Activated CD4-positive, alpha-beta T cell treated with anti-CD3 and anti-CD28 coated beads, Interleukin-10, Interleukin-2, amounts not matched to agents 100 ng/mL and 50 ng/mL, durations not matched to agents 16 hours and 8 hours (primary cell): ENCODE results near the gene NXN.
"Not testable (repeated sequence)": the region's sequence is repeated elsewhere in the genome, so short reads cannot be mapped to it uniquely, and the experiment has no call there.

Experiments used
- DNase-seq: peaks from one replicate; pipeline ENCODE4 v3.0.0-alpha.2; 2020

Gene NXN

GRCh38 chr17:915538-916201 lies 63.9 kb downstream of the NXN start:
- no peak for DNase-seq

GRCh38 chr17:914561-914960 lies 65.0 kb downstream of the NXN start:
- no peak for DNase-seq

DNA sequence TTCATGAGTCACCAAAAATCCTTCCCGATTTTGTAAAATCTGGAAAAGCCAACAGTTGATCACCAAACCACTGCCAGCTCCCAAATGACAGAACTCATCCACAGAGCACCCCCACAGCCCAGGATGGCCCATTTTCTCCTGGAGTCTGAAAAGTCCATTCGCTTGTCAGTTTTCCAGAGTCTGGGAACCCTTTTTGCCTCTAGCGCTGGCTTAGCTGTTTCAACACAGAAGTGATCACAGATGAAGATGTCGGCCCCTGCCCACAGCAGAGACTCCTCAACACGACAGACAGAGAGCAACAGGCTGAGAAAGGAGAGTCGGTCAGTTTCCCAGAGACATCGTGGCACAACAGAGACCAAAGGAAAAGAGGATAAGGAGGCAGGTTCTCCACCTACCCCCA lies 66.4 kb downstream of the NXN start:
- no peak for DNase-seq

- no peak for DNase-seq
These were observed 69.8 kb downstream of the NXN start for GRCh38 chr17:909642-910323.

GRCh38 chr17:907725-908124 lies 71.9 kb downstream of the NXN start:
- no peak for DNase-seq

GRCh38 chr17:905708-906107 lies 73.9 kb downstream of the NXN start:
- not testable (repeated sequence) for DNase-seq

DNA sequence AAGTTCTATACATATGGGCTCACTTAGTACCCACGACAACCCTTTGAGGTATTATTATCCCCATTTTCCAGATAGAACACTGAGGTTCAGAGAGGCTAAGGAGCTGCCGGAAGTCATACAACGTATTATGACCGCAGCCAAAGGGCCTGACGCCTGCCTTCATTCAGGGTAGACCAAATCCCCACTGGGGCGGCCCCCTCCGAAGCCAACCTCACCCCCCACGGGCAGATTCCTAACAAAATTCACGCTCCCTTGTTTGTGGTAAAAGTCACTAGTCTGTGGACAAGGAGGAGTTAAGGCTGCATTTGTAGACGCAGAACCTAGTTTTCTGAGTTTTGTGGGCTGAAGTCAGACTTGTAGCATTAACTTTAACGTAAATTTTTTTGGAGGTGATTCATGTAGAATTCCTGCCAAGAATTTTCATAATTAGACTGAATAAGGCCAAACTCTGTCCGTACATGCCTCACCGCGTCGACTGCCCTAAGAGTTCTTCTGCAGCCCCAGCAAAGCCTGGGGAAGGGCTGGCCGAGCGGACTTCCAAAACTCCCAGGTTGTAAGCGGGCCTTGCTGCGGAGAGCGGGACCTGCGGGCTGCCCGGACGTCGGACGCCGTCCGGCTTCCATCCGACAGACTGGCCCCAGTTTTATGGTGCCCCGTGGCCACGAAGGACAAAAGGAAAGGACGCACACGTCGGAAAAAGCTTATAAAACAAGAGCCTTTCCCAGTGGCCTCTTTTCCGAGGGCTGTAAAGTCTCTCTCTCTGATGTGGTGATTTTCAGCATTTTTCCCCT lies 75.7 kb downstream of the NXN start:
- DNase-seq = no peak

- DNase-seq = no peak
These were observed 77.1 kb downstream of the NXN start for GRCh38 chr17:902463-902862.

GRCh38 chr17:901964-902363 lies 77.6 kb downstream of the NXN start:
- DNase-seq = no peak

DNA sequence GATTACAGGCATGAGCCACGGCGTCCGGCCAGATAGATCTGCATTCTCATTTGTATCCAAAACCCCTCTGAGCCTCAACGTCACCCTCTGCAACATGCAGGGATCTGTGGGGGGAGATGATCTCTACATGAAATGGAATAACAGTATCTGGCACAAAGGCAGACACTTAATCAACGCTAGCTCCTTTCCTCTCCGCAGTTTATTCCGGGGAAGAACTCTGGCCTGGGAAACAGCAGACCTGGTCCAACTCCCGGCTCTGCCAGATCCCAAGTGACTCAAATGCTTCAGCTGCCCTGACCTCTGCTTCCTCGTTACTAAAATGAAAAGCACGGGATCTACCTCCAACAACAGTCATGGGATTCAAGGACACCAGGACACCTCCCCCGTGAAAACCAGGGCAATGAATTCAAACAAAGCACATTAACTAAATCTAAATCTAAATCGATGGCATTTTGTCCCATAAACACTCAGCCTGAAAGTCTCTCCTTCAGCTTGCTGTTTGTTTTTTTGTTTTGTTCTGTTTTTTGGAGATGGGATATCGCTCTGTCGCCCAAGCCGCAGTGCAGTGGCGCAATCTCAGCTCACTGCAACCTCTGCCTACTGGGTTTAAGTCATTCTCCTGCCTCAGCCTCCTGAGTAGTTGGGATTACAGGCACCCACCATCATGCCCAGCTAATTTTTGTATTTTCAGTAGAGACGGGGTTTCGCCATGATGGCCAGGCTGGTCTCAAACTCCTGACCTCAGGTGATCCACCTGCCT lies 78.2 kb downstream of the NXN start:
- no peak for DNase-seq

GRCh38 chr17:900336-900934 lies 79.1 kb downstream of the NXN start:
- DNase-seq = no peak

- no peak for DNase-seq
These were observed 81.5 kb downstream of the NXN start for GRCh38 chr17:897970-898619.

DNA sequence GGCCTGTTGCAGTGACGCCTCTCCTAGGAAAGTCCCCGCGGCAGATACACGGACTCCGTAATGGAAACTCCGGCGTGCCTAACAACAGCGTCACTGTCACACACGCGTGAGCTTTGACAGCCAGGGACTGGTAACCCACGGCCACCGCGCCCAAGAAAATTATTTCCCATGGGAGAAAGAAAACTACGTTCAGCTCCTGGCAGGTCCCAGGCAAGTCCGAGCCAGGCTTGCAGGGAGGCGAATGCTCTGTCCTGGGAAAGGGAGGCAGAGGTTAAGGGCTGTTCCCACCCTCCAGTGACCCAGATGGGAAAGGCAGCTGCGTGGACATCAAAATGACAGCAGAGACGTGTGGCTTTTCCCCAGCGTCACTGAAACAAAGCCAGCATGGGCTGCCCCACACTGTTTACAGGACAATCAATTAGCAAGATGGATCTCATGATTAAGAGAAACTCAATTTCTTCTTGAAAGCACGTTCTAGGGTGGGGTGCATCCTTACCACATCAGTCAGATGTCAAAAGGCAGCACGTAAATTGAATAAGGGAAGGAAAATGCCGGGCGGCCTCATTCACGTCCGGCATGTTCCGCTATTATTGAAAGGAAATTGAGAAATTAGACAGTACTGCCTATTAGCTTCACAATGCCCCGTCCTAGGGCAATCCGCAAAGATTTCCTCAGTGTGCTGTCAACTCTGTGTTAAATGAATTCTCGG lies 82.5 kb downstream of the NXN start:
- DNase-seq = no peak

DNA sequence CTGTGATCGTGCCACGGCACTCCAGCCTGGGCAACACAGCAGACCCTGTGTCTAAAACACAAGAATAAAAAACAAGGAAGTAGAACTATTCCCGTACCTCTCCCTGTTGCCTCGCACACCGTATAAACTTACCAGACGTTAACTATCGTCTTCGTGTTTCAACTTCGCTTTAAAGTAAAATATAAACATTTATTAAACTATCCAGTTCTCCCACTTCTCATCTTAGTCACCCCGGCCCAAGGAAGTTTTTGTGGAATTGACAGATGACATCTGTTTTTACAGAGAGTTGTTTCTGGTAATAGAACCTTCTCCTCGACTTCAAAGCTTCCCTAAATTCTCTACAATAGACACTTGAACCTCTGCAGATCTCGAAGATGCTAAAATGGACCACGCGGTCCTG lies 83.1 kb downstream of the NXN start:
- no peak for DNase-seq

- DNase-seq = no peak
These were observed 86.6 kb downstream of the NXN start for GRCh38 chr17:892958-893357.

GRCh38 chr17:888998-889441 lies 90.6 kb downstream of the NXN start:
- DNase-seq = peak; percentile 69

GRCh38 chr17:887551-888209 lies 91.9 kb downstream of the NXN start:
- no peak for DNase-seq

DNA sequence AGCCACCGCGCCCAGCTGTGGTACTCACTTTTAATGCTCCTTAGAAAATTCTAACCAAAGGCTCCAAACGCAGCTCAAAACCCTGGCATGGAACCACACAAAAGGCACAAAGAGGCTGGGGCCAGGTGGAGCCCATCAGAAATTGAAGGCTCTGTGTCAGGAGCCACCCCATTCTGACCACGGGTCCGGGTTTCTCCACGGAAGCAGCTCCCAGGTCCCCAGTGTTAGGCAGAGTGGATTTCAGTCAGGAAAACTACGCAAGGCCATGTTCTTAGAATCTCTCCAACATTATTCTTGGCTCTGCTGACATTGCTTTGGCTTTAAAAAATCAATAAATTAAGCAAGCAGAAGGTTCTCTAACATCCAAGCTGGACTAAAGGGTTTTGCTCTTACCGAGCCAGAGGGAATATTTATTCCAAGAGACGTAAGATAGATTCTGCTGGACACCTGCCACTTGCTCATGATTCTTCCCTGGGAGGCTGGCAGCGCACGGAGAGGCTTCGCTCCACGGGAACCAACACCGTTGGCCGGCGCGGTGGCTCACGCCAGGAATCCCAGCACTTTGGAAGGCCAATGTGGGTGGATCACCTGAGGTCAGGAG lies 93.5 kb downstream of the NXN start:
- no peak for DNase-seq

GRCh38 chr17:883586-883962 lies 96.0 kb downstream of the NXN start:
- no peak for DNase-seq

DNA sequence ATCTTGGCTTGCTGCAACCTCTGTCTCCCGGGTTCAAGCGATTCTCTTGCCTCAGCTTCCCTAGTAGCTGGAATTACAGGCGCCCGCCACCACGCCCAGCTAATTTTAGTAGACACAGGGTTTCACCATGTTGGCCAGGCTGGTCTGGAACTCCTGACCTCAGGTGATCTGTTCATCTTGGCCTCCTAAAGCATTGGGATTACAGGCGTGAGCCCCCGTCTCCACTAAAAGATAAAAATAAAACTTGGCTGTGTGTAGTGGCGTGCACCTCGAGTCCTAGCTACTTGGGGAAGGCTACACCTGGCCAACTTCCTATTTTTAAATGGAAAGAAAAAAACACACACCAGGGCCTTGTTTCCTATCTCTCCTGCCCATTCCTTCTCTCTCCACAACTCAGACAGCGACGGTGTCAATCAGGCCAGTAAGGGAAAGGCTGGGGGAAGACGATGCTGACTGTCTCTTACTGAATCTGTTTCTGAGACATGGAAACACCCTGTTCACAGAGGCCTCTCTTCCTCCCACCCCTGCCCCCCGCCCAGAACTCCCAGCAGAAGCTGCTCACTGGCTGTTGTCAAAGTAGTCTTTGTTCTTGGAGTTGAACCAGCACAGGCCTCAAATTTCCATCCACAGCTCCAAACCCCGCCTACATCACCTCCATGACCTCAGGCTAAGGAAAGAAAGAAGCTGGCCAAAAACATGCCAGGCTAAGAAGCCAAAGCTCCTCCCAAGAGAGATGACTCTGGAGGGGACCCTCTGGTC lies 96.6 kb downstream of the NXN start:
- DNase-seq = no peak
